NCI-H1105 (cell line): ENCODE measurements around the gene TUBB1.
"Not testable (repeated sequence)": the region's sequence is repeated elsewhere in the genome, so short reads cannot be mapped to it uniquely, and the experiment has no call there.

Source experiments
- DNase-seq: peaks from one replicate; lab custom pipeline; 2025; lab: John Stamatoyannopoulos, UW

Gene TUBB1

DNA sequence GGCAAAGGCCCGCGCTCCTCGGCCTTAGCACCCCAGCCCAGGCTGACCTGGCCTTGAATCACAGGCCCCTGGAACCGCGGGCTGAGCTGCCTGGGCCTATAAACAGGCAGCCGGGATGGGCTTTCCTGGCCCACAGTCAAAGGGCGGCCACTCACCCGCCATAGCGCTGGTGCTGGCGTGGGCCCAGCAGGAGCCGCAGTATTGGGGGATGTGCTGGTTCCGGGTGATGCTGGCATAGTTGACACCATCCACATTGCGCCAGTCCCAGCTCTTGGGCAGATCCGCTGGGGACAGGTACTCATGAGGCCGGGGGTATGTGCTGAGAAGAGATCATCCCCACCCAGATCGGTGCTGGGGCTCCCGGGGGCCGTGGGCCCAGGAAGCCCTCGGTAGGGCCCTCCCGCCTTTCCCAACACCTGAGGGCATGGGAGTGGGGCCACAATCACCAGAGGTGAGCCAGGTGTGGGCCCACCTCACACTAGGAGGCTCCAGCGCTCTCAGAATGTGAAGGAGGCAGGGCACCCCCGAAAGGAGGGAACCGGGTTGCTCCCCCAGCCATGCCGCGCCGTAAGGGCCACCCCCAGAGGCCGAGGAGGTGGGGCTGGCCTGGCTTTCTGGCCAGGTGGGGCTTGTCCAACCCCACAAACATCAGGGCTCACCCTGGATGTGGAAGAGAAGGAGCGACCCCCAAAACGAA, 12.9 kb upstream of the TUBB1 start:
- no peak for DNase-seq

DNA sequence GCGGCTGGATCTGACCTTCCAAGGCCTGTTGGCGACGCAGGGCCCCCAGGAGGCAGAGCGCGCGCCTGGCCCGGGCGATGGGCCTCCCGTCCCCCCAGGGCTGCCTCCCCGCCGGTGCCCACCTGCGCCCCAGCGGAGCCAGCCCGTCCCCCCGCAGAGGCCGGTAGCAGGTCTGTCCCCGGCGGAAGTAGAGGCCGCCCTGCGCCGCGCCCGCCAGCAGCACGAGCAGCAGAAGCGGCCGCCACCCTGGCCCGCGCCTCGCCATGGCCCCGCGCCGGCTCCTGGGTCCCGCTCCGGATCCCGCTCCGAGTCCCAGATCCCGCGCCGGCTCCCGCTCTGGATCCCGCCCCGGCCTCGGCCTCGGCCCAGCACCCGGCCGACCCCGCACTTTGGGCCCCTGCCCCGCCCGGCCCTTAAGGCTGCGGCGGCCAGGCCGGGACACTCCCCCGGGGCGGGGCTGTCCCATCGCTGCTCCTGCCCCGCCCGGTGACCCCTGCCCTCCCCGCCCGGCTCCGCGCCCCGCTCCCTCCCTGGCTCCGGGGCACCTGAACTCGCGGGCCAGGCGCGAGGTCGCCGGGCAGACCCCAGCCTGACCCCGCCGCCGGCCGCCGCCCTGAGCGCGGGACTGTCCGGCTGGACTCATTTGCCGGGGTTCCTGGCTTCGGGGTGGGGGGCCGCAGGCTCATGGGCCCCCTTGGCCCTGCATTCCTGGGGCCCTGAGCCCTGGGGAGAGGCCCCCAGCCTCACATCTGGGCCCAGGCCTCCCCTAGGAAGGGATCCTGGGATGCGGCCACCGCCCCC, 12.2 kb upstream of the TUBB1 start, which contains the start of gene CTSZ:
CTSZ (minus strand) TSS at position 391 of the 801 bp plus-strand sequence; CDS start at position 265, 126 bp downstream.
- no peak for DNase-seq

DNA sequence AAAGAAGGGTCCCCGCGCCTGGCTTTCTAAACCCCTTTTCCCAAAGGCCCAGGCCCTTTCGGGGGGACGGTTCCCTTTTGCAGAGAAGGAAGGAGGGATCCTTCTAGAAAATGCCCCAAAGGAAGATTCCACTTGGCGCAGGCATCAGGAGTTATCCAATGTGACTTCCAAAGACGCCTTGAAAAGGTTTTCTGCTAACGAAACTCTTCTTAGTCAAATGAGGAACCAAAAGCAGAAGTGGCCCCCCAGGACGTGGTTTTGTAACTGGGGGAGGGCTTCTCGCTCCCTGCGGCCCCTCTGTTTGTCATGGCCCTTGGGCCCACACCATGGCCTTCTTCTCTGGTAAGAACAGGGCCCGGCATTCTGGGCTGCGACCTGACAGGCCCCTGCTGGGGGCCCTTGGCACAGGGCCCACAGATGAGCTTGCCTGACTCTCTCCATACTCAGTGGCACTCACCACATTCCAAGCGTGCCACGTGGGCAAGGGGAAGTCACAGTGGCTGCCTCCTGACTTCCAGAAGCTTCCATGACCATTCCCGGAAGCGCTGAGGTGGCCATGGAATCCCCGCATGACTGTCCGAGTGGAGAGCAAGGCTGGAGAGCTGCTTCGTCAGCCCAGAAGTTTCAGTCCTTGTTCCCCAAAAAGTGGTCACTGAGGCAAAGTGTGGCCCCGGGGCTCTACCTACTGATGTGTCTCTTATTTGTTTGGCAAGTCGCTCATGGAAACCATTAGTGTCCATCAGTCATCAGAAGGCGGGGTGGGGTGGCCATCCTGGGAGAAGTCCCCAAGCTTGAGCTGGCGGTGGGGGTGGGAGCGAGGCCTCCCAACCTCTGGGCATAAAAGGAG, 11.3 kb upstream of the TUBB1 start:
- DNase-seq, result no peak

DNA sequence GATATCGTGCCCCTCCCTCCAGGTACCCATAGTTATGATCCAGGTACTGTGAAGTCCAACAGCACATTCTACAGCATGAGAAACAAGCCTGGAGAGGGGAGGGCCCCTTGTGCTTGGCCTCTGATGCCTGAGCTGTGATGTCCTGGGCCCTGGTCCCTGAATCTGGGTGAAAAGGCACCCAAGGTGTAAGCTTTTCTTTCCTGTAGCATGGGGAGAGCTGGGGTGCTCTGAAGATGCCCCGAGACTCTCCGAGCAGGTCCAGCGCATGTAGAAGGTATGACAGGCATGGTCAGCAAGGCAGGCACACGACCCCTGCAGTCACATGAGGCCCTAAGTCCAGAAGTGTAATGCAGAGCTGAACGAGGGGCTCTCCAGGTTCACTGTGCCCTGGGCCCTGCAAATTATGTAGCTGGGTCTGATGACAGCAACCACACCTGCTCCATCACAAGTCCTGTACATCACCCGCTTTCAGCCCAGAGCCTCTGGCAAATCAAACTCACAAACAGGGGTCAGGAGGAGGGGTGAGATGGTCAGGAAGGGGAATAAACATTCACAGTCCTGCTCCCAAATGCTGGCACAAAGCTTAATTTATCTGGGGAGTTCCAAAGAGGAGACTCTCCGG, 10.4 kb upstream of the TUBB1 start:
- no peak for DNase-seq

DNA sequence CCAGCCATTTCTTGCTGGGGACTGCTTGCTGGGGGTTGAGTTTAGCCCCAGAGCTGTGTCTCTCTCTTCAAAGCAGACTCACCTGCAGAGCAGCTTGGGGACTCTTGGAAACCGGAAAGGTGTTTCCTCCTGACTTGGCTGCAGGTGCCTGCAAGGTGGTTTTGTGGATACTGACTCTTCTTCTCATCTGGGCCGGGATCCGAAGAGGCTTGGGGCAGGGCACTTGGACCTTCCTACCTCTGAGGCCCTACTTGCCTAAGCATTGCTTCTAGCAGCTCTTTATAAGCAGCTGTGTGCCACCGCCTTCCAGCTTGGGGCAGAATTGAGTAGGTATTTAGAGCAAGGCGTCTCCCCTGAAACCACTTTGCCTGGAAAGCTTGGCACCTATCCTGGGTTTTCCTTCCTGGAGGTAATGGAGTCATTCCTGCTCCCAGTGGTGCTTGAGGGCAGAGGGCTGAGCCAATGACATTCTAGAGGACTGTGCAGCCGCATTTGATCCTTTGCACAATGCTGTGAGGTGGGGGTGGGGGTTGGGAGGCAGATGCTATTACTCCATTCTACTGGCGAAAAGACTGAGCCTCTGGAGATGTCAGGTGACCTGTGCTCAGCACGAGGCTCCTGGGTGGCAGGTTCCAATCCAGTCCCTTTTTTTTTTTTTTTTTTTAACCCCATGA, 8.8 kb upstream of the TUBB1 start:
- no peak for DNase-seq

DNA sequence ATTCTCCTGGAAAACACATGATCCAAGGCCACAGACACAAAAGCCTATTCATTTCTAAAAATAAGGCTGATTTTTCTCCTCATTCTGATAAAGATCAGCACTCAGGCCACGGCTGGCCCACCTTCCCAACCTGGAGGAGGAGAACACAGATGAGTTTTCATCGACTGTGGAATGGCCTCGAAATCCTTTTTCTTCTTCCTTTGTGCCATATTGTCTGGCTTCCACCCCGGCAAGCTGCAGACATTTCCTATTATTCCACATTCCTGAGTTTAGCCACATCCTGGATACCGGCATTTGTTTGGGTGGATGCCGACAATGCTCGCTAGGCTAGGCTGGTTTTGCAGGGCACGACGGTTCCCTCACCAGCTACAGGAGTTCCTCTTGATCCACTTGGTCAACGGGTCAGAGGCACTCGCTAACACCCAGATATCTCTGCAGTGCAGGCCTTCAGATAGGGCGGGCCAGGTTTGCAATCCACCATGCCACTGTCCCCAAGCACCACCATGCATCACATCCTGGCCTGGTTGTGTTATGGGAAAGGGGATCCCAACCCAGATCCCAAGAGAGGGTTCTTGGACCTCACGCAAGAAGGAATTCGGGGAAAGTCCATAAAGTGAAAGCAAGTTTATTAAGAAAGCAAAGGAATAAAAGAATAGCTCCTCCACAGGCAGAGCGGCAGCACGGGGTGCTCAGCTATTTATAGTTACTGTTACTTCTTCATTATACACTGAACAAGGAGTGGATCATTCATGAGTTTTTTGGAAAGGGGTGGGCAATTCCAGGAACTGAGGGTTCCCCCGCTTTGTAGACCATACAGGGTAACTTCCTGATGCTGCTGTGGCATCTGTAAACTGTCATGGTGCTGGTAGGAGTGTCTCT, 8.0 kb upstream of the TUBB1 start:
- DNase-seq, result no peak

DNA sequence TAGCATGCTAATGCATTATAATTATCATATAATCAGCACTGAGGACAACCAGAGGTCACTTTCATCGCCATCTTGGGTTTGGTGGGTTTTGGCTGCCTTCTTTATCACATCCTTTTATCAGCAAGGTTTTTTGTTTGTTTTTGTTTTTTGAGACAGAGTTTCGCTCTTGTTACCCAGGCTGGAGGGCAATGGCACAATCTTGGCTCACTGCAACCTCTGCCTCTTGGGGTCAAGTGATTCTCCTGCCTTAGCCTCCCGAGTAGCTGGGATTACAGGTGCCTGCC, 7.4 kb upstream of the TUBB1 start:
- not testable (repeated sequence) for DNase-seq

DNA sequence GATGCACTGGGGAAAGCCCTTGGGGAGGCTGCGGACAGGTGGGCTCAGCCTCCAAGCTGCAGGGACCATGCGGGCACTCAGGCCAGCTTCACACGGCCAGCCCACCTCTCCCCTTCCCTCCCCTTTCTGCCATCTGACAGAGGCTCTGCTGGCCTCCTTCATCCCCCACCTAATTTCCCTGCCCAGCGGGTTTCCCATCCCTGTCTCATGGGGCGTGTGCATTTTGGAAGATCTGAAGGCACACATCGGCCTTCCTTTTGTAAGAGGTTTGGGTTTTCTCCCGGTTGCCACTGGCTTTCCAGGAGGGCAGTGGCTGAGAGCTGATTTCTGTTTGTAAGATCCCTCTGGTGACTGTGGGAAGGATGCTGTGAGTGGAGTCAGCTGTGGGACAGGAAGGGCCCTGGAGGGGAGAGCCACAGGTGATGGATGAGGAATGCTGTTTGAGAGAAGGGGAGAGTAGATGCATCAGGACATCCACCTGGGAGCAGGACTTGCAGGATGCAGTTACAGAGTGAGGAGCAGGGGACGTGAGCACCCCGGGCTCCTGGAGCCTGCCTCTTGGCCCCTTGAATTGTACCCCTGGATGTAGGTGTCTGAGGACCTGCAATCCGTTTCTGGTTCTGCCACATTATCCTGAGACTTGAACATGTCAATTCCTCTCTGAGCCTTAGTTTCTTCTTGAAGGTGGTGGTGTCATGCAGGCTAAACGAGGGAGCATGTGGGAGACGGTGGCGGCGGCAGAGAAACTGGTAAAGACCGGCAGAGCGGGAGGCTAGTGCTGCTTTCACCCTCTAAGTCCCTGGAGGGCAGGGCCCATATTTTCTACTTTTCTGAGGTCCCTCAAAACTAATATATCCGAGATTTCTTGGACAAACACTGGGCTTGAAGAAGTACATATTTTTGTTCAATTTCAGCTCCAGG, 5.9 kb upstream of the TUBB1 start:
- DNase-seq, result no peak

DNA sequence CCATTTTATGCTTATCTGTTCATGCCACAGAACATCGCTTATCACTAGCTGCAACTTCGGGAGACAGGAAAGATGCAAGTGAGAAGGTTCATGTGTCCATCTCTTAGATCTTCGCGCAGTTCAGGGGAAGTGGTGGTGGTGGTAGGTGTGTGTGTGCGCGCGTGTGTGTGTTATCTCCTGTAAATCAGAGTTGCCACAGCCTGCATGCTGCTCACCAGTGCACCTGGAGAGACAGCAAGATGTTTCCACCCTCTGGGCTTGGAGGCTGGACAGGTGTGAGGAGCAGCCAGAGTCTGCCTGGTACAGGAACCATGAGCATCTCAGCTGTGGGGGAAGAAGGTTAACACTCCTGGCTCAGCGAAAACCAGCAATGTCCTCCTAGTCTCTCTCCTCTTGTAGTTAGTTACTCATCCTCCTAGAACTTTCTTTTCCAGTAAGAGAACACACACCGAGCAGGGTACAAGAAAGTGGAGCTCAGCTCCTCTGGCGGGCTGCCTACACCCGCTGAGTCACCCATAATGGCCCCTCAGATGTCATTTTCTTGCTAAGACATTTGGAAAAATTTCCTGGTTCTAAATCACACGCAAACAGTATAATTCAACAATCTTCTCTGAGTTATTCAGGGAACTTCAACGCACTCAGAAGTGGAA, 5.1 kb upstream of the TUBB1 start:
- DNase-seq, result no peak

DNA sequence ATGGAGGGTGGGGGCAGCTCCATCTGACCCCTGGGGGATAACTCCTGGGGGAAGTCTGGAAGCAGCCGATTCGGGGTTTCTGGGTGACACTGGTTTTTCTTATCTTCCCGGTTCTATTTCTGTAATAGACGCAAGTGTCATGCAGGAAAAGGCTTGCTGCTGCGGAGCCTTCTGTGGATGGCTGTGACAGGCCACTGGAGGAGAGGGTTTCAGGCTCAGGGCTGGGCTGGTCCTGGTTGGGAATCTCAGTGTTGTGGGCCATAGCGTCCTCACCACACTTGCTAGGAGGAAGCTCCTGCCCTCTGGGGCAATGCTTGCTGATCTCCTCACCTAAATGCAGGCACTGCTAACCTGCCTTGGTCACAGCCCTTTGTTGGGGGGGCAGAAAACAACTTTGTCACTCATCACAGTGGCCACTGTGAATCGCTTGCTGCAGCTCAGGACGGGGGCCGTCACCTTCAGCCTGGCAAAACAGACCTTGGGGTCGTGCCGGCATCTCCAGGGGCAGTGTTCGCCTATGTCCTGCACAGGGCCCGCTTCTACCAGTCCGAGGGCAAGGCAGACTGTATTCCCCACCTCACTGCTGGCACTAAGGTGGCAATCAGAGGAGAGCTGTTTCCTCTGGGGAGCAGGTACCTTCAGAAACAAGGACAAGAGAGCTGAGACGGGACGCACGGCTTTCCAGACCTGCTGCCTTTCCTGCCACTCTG, 4.4 kb upstream of the TUBB1 start:
- no peak for DNase-seq

DNA sequence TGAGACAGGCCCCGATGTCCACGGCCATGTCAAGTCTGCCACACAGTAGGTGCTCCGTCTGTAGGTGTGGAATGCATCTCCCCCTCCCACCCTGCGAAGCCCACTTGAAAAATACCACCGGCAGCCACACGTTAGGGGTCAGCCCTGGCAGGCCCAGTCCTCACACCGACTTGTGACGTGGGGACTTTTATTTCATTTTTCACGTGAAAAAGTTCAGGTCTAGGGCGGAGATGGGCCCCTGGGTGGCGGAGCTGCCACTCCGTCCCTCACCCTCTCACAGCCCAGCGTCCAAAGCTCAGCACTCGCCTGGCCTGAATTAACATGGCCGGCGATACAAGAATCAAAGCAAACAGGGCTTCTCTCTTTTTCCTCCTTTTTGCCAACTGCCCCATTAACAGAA, 3.8 kb upstream of the TUBB1 start:
- no peak for DNase-seq

DNA sequence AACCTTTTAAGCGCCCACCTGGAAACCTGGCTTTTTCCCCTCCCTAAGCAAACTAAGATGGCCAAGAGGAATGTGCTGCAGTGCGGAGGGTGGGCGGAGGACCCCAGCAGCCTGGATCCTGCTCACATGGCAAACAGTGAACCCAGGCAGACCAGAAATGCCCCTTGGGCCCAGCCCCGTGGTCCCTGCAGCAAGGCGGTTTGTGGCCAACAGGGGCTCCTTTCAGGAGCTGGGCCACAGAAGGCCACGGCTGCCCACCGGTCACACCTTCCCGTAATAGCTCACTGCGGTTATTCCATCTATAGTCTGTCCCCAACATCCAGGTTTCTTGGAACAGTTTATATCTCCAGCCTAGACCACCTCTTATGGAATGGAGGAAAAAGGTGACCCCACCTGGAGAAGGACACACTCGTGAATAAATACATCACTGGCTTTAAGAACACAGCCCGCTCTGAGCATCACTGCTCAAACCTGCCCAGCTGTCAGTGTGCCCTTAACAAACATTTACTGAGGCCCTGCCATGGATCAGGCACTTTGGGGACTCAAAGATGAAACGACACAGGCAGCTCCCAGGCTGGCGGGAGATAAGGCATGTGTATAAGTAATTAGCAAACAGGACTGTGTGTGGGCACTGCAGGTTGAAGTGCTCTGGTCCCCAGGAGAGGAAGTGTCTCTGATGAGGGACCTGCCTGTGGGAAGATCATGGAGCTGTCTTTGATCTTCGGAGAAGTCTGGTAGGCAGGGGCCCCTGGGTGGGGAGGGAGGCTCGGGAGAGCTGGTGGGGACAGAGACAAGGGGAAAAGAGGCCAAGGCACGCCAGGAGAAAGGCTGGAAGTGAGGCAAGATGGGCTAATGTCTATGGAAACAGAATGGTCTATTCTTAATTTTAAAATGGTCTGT, 3.2 kb upstream of the TUBB1 start:
- no peak for DNase-seq

DNA sequence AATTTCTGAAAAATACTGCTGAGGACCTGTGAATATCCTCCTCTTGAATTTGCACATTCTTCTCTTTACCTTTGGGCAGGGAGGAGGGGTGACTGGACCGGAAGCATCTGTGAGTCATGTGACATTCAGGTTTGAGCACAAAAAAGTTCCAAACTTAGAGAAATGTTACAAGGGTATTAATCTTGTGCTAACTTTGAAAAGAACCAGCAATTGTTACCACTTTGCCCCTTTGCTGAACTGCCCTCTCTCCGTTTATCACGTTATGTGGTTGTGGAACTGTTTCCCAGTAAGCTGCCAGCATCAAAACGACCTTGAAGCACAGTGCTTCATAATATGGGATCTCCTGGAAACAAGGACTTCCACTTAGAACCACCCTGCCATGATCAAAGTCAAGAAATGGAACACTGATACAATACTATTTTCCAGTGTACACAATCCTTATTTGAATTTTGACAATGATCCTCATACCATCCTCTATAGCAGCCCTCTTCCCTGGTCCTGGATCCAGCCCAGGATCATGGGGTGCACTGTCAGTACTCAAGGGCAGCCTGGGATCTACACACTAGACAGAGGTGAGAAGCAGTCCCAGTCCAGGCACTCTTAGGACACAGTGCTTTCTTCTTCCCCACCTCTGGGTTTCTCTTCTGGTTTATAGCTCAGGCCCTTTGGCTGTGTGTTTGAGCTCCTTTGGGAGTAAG, 2.3 kb upstream of the TUBB1 start:
- DNase-seq, result no peak

DNA sequence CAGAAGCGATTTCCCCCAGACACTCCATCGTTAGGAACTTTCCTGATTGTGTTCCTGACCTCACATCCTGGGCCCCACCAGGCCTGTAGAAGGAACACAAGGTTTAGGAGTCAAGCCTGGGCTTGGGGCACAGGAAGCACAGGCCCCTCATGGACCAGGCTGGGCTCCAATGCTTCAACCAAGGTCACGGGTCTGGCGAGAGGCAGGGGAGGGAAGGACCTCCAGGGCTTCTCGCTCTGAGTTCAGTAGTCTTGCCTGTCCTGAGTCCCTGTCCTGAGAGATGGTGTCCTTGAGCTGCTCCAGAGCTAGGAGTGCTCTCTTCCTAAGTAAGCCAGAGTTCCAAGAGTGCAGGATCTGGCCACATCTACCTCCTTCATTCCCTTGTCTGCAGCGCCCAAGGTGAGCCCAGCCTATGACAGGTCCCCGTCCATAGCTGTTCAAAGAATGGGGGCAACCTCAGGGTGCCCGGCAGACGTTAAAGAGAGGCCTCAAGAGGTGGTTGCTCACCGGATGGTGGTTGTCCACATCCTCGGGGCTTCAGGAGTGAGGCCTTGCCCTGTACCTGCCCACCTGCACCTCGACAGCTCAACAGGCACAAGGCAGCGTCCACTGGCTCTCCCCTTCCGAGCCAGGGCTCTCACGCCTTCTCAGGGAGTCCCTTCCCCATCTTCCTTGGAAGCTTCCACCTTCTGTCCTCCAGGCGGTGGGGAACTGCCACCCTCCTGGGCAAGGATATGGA, 1.6 kb upstream of the TUBB1 start:
- no peak for DNase-seq

DNA sequence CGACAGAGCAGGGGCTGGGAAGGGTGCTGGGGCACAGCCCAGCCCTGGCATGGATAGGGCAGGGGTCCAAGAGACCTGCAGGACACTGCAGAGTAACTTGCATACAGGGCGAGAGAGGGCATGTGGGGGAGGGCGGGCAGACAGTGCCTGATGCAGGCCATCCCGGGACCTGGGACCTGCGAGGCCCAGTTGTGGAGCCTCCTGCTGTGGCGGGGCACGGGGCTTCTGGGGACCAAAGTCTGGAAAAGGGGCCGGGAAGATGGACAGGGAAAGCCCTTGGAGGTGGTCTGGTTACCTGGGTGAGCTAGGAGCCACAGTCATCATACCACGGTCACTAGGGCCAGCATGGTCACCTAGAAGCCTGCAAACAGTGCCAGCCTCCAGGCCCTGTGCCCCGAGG, 412 bp upstream of the TUBB1 start:
- DNase-seq, result no peak

DNA sequence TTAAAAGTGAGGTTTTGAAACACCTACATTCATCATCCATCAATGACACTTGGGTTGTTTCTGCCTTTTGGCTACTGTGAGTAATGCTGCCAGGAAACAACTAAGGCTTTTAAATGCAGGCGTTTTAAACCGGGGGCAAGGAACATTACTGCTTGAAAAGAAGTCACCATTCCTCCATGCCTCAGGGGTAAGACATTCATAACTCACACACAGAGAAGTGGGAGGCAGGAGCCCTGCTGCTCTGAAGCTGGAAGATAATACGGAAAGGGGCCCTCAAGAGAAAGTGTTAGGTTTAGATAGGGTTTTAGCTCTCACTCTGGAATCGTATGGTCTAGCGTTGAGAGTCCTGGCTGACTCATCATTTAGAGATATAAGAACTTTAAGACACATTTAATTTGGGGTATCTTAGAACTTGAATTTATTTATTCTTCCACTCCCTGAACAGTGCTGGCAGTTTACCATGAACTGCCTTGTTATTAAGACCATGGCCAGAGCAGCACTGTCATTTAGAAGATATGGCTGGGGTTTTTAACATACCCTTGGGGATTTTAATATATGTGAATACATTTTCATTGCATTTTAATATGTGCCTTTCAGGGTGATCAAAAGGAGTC, 1.8 kb downstream of the TUBB1 start:
- no peak for DNase-seq
